Astrocyte of the cerebellum (primary cell): ENCODE data around the gene KCP.

ENCODE experiments used
- DNase-seq: peaks from one replicate; pipeline ENCODE4 v3.0.0-alpha.2; 2011; ENCODE audit warnings: low read depth
- H3K4me3 ChIP-seq: 2 replicates; pipeline ENCODE4 v1.5.1; 2011; ENCODE audit warnings: mild to moderate bottlenecking, low read depth, low read length, moderate library complexity
- in situ Hi-C: cut with HindIII; loops from 2 replicates; pipeline ENCODE4 v1.10.0; 2017; ENCODE audit warnings: low sequenced_read_pairs
- TF ChIP-seq, protein P1 (sequence below): IDR thresholded peaks from 2 replicates; pipeline ENCODE4 v1.5.1; 2012; ENCODE audit warnings: low read length, low read depth, moderate library complexity, mild to moderate bottlenecking; ENCODE audit errors: missing control alignments

The KCP gene

DNA sequence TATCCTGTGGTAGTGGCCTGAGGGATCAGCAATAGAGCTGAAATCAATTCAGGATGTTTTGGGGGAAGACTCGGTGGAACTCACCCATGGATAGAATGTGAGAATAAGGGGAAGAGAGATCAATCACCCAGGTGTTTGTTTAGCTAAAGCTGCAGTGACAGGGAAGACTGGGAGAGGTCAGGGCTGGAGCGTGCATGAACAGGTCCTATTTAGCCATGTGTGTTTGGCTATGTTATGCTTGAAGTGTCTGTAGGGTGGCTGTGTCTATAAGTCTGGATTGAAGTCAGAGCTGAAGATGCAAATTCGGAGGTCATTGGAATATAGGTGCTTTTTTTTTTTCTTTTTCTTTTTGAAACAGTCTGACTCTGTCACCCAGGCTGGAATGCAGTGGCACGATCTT, 43.3 kb downstream of the KCP start:
- no peak overlapping the region for H3K4me3 ChIP-seq
- in situ Hi-C loops, result no loop called here
- DNase-seq, result no peak
- TF ChIP-seq, protein P1, sequence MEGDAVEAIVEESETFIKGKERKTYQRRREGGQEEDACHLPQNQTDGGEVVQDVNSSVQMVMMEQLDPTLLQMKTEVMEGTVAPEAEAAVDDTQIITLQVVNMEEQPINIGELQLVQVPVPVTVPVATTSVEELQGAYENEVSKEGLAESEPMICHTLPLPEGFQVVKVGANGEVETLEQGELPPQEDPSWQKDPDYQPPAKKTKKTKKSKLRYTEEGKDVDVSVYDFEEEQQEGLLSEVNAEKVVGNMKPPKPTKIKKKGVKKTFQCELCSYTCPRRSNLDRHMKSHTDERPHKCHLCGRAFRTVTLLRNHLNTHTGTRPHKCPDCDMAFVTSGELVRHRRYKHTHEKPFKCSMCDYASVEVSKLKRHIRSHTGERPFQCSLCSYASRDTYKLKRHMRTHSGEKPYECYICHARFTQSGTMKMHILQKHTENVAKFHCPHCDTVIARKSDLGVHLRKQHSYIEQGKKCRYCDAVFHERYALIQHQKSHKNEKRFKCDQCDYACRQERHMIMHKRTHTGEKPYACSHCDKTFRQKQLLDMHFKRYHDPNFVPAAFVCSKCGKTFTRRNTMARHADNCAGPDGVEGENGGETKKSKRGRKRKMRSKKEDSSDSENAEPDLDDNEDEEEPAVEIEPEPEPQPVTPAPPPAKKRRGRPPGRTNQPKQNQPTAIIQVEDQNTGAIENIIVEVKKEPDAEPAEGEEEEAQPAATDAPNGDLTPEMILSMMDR, result no peak

DNA sequence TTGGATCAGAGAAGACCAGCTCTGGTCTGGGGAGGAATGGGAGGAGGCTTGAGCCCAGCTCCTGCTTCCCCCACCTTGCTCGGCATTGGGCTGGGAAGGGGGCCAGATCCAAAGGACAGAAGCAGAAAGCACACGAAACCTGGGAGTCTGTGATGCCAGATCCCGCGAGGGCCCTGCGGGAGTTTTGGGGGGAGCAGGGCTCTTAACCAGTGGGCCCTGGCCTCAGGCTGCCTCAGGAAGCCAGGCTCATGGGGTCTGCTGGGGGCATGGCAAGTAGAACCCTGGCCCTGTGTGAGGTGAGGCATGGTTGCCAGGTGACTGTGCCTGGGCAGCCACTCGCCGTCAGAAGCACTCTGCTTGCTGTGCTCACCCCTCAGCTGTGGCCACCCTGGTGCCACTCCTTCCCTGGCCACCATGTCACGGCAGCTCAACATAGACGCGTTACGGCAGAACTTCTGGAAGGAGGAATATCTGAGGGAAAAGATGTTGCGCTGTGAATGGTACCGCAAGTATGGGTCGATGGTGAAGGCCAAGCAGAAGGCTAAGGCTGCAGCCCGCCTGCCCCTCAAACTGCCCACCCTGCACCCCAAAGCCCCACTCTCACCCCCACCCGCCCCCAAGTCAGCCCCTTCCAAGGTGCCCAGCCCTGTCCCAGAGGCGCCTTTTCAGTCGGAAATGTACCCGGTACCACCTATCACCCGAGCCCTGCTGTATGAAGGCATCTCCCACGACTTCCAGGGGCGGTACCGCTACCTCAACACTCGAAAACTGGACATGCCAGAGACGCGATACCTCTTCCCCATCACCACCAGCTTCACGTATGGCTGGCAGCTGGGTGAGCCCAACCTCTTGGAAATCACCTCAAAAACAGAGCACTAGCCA, 44.3 kb downstream of the KCP start:
- TF ChIP-seq, protein P1, result no peak
- in situ Hi-C loops, result no loop called here

DNA sequence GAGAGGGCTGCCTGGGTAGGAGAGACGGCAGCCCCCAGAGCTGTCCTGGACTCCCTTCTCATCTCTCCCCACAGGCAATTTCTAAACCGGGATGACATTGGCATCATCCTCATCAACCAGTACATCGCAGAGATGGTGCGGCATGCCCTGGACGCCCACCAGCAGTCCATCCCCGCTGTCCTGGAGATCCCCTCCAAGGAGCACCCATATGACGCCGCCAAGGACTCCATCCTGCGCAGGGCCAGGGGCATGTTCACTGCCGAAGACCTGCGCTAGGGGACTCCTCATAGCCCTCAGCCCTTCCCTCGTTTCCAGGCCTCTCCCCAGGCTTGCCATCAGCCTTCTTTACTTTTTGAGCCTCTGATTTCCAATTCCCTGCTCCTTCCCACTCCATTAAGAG, 45.2 kb downstream of the KCP start:
- in situ Hi-C loops, result no loop called here
- TF ChIP-seq, protein P1, result no peak

More for the DNA sequence above, 44.3 kb downstream of the KCP start:
- DNase-seq, result no peak
- H3K4me3 ChIP-seq, result no peak overlapping the region

DNA sequence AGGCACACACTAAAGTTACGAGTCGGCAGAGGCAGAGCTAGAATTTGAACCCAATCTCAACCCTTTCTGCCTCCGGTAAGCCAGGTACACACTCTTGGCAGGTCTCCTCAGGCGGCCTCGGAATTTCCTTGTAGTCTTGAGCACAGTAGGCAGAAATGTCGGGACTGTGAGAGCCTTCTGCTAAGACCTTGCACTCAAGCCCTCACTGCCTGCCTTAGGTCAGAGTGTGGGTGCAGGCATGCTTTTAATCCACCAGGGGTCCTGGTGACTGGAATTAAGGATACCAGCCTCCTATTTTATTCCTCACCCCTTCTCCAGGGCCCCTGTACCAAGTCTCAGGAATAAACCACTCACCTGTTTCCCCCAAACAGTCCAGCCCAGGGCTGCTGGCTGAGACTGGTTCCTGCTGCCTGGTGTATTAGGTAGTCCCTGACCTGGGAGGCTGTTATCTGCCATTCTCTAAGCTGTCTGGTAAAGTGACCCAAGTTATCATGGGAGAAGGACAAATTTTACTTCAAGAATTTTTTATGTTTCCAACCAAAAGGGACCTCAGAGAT, 47.0 kb downstream of the KCP start:
- TF ChIP-seq, protein P1, result peak; percentile 71
- in situ Hi-C loops, result no loop called here
- H3K4me3 ChIP-seq, result peak overlapping the region; percentile 96
- peak; percentile 57 for DNase-seq

More for the DNA sequence above, 45.2 kb downstream of the KCP start:
- H3K4me3 ChIP-seq, result no peak overlapping the region
- DNase-seq, result no peak

DNA sequence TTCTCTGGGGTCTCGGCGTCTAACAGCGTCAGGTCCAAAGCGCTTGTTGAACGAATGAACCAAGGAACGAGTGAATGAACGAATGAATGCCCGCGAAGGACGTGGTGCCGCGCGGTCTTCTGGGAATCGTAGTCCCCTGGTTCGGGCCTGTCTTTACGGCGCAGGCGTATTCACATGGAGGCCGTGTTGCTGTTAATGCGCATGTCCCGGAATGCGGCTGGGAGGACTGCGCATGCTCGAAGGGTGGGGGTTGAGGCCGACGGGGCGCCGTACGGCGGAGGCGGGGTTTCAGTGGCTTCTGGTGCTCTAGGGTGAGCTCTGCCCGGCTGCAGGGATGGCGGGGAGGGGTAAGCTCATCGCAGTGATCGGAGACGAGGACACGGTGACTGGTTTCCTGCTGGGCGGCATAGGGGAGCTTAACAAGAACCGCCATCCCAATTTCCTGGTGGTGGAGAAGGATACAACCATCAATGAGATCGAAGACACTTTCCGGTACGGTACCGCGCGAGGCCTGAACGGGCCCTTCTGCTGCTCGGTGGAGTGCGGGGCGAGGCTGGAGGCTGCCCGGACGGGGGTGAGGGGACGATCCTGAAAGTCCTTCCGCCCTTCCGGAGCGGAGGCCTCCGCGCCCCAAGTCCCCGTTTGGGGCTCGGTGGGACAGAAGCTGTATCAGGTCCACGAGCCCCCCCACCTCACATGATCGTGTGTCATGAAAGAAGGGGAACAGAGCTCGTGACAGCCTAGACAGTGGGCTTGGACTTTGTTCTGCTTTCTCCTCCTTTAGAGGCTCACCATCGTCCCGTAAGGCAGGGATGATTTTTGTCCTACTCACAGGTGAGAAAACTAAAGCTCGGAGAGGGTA, 47.7 kb downstream of the KCP start, which contains the start of gene ATP6V1F:
ATP6V1F (plus strand) TSS at position 286 of the 862 bp plus-strand sequence; CDS start at position 335, 49 bp downstream.
- peak within 1 kb of the TSS; percentile 96 for H3K4me3 ChIP-seq
- in situ Hi-C loops, result no loop called here
- TF ChIP-seq, protein P1, result no peak
- peak; percentile 91 for DNase-seq

DNA sequence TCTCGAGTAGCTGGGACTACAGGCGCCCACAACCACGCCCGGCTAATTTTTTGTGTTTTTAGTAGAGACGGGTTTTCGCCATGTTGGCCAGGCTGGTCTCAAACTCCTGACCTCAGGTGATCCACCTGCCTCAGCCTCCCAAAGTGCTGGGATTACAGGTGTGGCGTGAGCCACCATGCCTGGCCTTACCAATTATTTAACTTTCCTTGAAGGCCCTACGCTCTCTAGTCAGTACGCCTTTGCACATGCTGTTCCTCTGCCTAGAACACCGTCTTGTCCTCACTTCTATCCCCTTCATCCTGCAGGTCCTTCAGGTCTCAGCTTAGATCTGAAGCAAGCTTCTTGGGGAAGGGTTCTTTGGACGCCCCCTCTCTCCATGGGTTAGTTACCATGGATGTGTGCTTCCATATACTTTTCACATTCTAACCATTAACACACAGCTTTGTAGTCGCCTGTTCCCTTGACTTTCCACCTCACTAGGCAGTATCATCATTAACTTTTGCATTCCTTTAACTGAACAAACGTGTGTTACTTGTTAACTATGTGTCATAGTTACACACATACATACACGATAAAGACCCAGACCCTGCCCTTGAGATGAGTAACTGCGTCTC, 48.4 kb downstream of the KCP start:
- TF ChIP-seq, protein P1, result no peak
- in situ Hi-C loops, result no loop called here
- no peak for DNase-seq
- H3K4me3 ChIP-seq, result peak overlapping the region; percentile 96
